GM10847 (cell line): ENCODE results near the gene SRSF3.
A peak's percentile ranks its signal among the peaks of the same experiment; 100 is the strongest.

ENCODE experiments used
- POLR2A ChIP-seq: IDR thresholded peaks from 2 replicates; pipeline ENCODE4 v1.6.1; 2011; ENCODE audit not compliant: insufficient read length; ENCODE audit errors: extremely low read depth

Gene SRSF3

GRCh38 chr6:36594029-36594815, at the start of gene SRSF3:
SRSF3 (plus strand) TSS chr6:36594362; CDS start chr6:36596763, 2,401 bp downstream.
- TF ChIP-seq POLR2A: peak; percentile 99

DNA sequence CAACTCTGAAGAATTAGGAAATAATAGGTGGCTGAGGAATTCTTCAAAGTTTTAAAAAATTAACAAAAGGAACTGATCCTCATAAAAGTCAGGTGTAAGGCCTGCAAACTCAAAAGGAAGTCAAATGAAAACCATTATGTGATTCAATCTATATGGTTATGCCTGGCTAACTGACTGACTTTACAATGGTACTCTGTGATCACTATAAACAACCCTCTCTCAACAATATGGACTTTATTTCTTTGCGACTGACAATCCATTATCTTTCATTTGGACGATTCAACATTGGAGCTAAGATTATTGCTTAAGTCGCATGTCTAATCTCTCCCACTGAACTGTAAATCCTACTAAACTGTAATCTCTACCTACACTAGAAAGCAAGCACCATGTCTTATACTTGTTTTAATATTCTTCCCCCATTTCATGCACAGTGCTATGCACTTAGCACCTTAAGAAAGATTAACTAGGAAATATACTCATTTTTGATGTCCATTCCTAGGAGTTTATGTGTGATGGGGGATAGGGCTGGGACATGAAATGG, 48.3 kb upstream of the SRSF3 start:
- no peak for TF ChIP-seq POLR2A

DNA sequence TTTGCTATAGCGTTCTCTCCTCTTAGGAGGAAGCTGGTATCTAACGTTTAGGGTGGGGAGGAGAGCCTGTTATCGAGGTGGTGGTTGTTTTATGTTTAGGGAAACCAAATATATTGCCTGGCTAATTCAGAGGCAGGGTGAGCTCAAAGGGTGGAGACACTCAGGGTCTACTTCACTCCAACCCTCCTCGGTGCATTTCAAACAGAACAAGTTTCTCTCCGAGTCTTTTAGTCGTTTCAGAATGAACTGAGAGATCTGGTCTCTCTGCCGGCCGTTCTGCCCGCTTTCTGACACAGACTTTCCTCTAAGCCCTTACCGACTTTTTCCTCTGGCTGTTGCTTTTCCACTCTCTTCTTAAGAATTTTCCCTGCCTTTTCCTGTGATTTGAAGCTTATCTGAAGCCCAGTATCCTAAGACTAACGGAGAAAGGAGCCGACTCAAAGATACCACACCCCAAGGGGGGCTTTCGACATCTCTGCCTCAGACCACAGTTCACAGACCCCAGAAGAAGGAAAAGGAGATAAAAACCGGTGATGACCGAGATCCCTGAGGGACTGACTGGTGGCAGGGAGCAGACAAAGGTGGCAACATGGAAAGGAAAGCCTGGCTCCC, 47.7 kb upstream of the SRSF3 start:
- no peak for TF ChIP-seq POLR2A

GRCh38 chr6:36546920-36547645, 47.1 kb upstream of the SRSF3 start, which contains the start of gene STK38:
STK38 (minus strand) TSS chr6:36547479; CDS start chr6:36540202, 7,277 bp downstream.
- TF ChIP-seq POLR2A: peak; percentile 94

DNA sequence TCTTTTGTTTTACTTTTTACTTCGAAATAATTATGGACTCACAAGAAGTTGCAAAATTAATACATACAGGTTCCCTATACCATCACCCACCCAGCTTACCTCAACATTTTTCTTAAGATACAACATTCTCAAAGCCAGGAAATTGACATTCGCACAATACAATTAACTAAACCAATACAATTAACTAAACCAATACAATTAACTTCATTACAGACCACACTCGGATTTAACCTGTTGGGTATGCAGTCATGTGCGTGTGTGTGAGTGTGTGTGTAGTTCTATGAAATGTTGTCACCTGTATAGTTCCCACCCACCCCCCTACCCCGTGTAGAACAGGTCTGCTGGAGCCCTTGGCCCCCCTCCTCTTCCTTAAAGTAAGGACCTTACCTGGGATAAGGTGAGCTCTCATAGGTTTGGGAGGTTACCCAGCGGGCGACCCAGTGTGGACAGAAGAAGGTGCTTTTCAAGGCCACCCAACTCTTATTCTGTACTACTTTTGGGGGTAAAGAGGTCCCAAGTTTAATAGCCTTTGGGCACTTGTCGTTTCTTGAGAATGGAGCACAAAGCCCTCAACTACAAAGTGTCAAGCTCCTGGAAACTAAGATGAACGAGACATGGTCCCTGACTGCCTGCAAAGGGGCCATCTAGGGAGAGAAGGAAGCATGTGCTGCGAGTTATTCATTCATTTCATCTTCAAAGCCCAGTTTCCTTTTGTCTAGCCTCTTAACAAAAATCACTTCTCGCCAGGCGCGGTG, 46.3 kb upstream of the SRSF3 start:
- TF ChIP-seq POLR2A: no peak

DNA sequence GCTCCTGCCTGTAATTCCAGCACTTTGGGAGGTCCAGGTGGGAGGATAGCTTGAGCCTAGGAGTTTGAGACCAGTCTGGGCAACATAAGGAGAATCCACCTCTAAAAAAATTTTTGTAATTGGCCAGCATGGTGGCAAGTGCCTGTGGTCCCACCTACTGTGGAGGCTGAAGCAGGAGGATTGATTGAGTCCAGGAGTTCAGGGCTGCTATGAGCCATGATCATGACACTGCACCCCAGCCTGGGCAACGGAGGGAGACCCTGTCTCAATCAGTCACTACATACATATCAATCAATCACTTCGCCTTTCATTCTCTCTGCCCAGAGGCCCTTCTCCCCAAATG, 45.8 kb upstream of the SRSF3 start:
- no peak for TF ChIP-seq POLR2A

- no peak for TF ChIP-seq POLR2A
Measured at GRCh38 chr6:36550473-36551000, 43.6 kb upstream of the SRSF3 start.

DNA sequence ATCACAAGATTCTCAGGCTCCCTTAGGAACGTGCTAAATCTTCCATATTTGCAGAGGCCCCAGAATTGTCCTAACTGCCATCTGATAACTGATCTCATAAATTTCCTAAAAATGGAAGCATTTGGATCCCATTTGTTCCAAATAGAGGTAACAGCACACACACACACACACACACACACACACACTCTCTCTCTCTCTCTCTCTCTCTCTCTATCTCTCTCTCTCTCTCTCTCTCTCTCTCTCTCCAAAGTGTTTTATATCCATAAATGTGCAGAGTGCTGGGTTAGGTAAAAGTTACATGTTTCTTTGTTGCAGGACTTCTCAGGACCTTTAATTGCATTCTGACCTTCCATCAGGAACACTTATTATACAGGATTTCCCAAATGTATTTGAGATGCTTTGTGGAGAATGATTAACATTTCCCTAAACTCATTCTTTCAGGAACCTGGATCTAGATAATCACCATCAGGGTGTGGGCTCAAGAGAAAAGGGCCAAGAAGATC, 38.4 kb upstream of the SRSF3 start:
- no peak for TF ChIP-seq POLR2A

- no peak for TF ChIP-seq POLR2A
Measured at GRCh38 chr6:36556281-36556680, 37.9 kb upstream of the SRSF3 start.

DNA sequence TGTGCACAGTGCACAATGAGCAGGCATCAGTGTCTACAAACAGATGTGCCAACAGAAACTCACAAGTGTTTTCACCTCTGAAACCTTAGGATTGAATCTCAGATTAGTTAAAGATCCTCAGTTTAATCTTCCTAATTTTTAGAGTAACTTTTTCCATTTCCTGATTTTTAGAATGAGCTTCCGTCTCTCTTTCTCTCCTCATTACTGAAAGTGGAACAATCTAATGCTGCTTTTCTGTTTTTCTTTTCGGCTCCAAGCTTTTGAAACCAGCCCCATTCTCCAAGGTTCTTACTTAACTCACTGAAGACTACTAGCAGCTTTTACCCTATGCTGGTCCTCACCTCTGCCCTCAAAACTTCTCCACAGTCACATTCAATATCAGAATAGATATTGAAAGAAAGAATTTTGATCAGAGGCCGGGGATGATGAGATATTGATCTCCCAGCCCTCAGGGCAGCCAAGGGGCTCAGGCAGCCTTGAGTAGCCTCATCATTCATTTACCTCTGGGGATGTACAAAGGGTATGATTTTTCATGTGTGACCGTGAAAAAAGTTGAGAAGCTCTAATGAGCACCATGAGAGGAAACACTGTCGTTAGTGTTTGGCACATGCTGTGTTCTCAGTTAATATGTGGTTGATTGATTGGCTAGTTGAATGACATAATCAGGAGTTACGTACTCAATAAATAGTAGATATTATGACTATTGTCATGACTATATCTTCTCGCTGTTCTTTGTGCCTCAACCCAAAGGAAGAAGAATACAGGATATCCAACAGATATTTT, 35.0 kb upstream of the SRSF3 start:
- TF ChIP-seq POLR2A: no peak

GRCh38 chr6:36560822-36561221, 33.3 kb upstream of the SRSF3 start:
- no peak for TF ChIP-seq POLR2A

GRCh38 chr6:36563237-36563927, 30.8 kb upstream of the SRSF3 start:
- no peak for TF ChIP-seq POLR2A

GRCh38 chr6:36563928-36564284, 30.3 kb upstream of the SRSF3 start:
- TF ChIP-seq POLR2A: no peak

- TF ChIP-seq POLR2A: no peak
Measured at GRCh38 chr6:36566418-36566905, 27.7 kb upstream of the SRSF3 start.

DNA sequence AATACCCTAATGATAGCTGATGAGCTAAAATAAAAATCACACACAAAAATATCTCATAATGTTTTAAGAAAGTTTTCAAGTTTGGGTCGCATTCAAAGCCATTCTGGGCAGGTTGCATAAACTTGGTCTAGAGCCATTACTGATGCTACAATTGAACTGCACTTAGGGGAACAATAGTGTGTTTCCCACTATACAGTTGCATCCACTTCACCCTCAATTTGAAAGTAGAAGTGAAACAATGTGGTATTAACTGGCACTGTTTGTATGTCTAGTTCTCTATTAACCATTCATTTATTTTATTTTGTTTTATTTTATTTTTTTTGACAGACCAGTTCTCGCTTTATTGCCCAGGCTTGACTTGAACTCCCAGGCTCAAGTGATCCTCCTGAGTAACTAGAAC, 23.9 kb upstream of the SRSF3 start:
- no peak for TF ChIP-seq POLR2A
